WTC11 (cell line): ENCODE data around the gene ZBTB21. TPM values are rescaled to one million over a fixed set of nuclear protein-coding genes. Genes with fewer than 3 reads are reported as not detected.

Experiments used
- ATAC-seq: fragments of 200-7000 bp; cut with Tn5 transposase; 2 replicates; pipeline ENCODE4 v1.10.0; 2021; ENCODE audit warnings: mild to moderate bottlenecking, moderate library complexity
- CTCF ChIA-PET: fragments of 300-600 bp; sonication (Branson Sonifier 250); formaldehyde crosslinking; loops from one replicate; lab custom pipeline; 2021; ENCODE audit warnings: antibody characterized with exemption; lab: Charles Lee
- POLR2A ChIA-PET: fragments of 350-600 bp; sonication (Branson Sonifier 250); formaldehyde crosslinking; loops from one replicate; lab custom pipeline; 2021; ENCODE audit warnings: antibody characterized with exemption; lab: Charles Lee
- DNase-seq: peaks from one replicate; pipeline ENCODE4 v3.0.0; 2021; ENCODE audit warnings: low spot score
- H3K27ac Mint-ChIP-seq: 2 replicates; pipeline ENCODE4 v1.8.0; 2021; ENCODE audit warnings: mixed read lengths
- H3K27me3 Mint-ChIP-seq: 2 replicates; pipeline ENCODE4 v1.8.0; 2021; ENCODE audit warnings: low read depth, mild to moderate bottlenecking, moderate library complexity, mixed read lengths
- H3K36me3 Mint-ChIP-seq: 2 replicates; pipeline ENCODE4 v1.8.0; 2021; ENCODE audit warnings: mixed read lengths
- H3K4me1 Mint-ChIP-seq: 2 replicates; pipeline ENCODE4 v1.8.0; 2022; ENCODE audit warnings: mixed read lengths
- H3K4me3 Mint-ChIP-seq: 2 replicates; pipeline ENCODE4 v1.8.0; 2021; ENCODE audit warnings: mild to moderate bottlenecking, moderate library complexity, mixed read lengths
- H3K9me3 Mint-ChIP-seq: 2 replicates; pipeline ENCODE4 v1.8.0; 2021; ENCODE audit warnings: mixed read lengths
- ATF3 ChIP-seq: sonication (generic); formaldehyde crosslinking; conservative IDR thresholded peaks from 2 replicates; pipeline ENCODE4 v1.8.1; 2022; ENCODE audit warnings: mild to moderate bottlenecking, missing genetic modification reagents
- CBFB ChIP-seq: sonication (generic); formaldehyde crosslinking; IDR thresholded peaks from 2 replicates; pipeline ENCODE4 v1.8.1; 2022; ENCODE audit warnings: mild to moderate bottlenecking, low read depth, missing genetic modification reagents
- ELF4 ChIP-seq: sonication (generic); formaldehyde crosslinking; IDR thresholded peaks from 2 replicates; pipeline ENCODE4 v1.8.1; 2022; ENCODE audit warnings: low read depth, mild to moderate bottlenecking, moderate library complexity, missing genetic modification reagents
- FOXJ3 ChIP-seq: sonication (generic); formaldehyde crosslinking; IDR thresholded peaks from 2 replicates; pipeline ENCODE4 v1.9.0; 2021; ENCODE audit warnings: missing genetic modification reagents, mild to moderate bottlenecking, borderline replicate concordance
- HMGA2 ChIP-seq: fragments of 250-450 bp; sonication (Bioruptor Pico); IDR thresholded peaks from 2 replicates; pipeline ENCODE4 v1.4.0; 2021; ENCODE audit warnings: mild to moderate bottlenecking, moderate library complexity
- IRF2 ChIP-seq: sonication (generic); formaldehyde crosslinking; IDR thresholded peaks from 2 replicates; pipeline ENCODE4 v1.8.0; 2022; ENCODE audit warnings: low read depth, missing genetic modification reagents, borderline replicate concordance
- OVOL2 ChIP-seq: fragments of 250-450 bp; sonication (Bioruptor Pico); IDR thresholded peaks from 2 replicates; pipeline ENCODE4 v1.9.0; 2021; ENCODE audit warnings: mild to moderate bottlenecking, borderline replicate concordance
- SP1 ChIP-seq: sonication (generic); formaldehyde crosslinking; conservative IDR thresholded peaks from 2 replicates; pipeline ENCODE4 v1.8.1; 2022; ENCODE audit warnings: missing genetic modification reagents
- TP53 ChIP-seq: sonication (generic); formaldehyde crosslinking; IDR thresholded peaks from 2 replicates; pipeline ENCODE4 v1.8.1; 2023; ENCODE audit warnings: mild to moderate bottlenecking, missing genetic modification reagents
- USF1 ChIP-seq: sonication (generic); formaldehyde crosslinking; IDR thresholded peaks from 2 replicates; pipeline ENCODE4 v1.8.0; 2022; ENCODE audit warnings: mild to moderate bottlenecking, missing genetic modification reagents
- total RNA-seq: library from RNA; stranded (reverse); gene quantifications from 3 replicates; pipeline ENCODE4 v1.2.3, GENCODE V29; 2021
- TF ChIP-seq, protein P1 (sequence below): fragments of 250-450 bp; sonication (Bioruptor Pico); IDR thresholded peaks from 2 replicates; pipeline ENCODE4 v1.9.0; 2021; ENCODE audit warnings: mild to moderate bottlenecking
- TF ChIP-seq, protein P2 (sequence below): fragments of 250-450 bp; sonication (Bioruptor Pico); IDR thresholded peaks from 2 replicates; pipeline ENCODE4 v2.1.2; 2022; ENCODE audit warnings: mild to moderate bottlenecking, moderate library complexity
- TF ChIP-seq, protein P3 (sequence below): sonication (generic); formaldehyde crosslinking; IDR thresholded peaks from 2 replicates; pipeline ENCODE4 v1.8.0; 2023; ENCODE audit warnings: mild to moderate bottlenecking, missing genetic modification reagents
- TF ChIP-seq, protein P4 (sequence below): sonication (generic); formaldehyde crosslinking; IDR thresholded peaks from 2 replicates; pipeline ENCODE4 v1.8.0; 2022; ENCODE audit warnings: missing genetic modification reagents

ZBTB21 gene
- total RNA-seq, 1 experiment from 2014 or later, result 13.8 TPM

DNA sequence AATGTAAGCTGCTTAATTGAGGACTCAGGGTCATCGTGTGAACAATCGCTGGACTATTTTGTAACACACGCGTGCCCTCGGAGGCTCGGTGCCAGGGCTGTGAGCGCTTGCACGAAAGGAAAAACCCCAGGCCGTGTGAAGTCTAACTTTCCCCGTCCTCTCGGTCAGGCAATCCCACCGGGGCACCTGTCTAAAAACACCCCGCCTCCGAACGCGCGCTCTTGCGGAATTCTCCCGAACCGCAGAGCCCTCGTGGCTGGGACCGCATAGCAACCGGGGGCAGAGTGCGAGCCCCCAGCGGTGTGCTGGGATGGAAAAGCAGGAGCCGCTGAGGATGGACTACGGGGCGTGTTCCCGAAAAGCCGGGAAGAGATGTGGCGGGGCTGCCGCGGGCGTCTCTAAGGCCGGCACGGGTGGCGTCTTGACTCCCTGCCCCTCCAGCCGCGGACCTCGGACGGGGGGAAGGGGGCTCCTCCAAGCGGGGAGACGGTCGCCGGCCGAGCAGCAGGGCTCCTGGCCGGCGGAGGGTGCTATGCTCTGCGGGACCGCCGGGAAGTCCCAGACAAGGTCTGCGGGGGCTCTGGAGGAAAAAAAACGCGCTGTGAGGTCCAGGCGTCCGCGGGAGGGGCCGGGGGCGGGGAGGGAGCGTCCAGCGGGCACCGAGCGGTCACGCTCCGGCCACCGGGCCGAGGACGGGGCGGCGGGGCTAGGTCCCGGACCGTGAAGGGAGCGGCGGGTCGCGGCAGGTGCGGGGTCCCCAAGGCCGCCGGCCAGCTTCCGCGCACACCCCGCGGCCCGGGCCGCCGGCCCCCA lies 936 bp downstream of the ZBTB21 start (continued):
- no peak for TF ChIP-seq OVOL2
- TF ChIP-seq, protein P1, sequence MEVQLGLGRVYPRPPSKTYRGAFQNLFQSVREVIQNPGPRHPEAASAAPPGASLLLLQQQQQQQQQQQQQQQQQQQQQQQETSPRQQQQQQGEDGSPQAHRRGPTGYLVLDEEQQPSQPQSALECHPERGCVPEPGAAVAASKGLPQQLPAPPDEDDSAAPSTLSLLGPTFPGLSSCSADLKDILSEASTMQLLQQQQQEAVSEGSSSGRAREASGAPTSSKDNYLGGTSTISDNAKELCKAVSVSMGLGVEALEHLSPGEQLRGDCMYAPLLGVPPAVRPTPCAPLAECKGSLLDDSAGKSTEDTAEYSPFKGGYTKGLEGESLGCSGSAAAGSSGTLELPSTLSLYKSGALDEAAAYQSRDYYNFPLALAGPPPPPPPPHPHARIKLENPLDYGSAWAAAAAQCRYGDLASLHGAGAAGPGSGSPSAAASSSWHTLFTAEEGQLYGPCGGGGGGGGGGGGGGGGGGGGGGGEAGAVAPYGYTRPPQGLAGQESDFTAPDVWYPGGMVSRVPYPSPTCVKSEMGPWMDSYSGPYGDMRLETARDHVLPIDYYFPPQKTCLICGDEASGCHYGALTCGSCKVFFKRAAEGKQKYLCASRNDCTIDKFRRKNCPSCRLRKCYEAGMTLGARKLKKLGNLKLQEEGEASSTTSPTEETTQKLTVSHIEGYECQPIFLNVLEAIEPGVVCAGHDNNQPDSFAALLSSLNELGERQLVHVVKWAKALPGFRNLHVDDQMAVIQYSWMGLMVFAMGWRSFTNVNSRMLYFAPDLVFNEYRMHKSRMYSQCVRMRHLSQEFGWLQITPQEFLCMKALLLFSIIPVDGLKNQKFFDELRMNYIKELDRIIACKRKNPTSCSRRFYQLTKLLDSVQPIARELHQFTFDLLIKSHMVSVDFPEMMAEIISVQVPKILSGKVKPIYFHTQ (CRISPR knock-in tag), result no peak
- no peak for TF ChIP-seq USF1
- TF ChIP-seq ATF3 (CRISPR knock-in tag), result no peak
- TF ChIP-seq TP53 (CRISPR knock-in tag), result no peak
- TF ChIP-seq, protein P2, sequence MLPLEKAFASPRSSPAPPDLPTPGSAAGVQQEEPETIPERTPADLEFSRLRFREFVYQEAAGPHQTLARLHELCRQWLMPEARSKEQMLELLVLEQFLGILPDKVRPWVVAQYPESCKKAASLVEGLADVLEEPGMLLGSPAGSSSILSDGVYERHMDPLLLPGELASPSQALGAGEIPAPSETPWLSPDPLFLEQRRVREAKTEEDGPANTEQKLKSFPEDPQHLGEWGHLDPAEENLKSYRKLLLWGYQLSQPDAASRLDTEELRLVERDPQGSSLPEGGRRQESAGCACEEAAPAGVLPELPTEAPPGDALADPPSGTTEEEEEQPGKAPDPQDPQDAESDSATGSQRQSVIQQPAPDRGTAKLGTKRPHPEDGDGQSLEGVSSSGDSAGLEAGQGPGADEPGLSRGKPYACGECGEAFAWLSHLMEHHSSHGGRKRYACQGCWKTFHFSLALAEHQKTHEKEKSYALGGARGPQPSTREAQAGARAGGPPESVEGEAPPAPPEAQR (CRISPR knock-in tag), result no peak
- TF ChIP-seq, all 79 proteins: peak for 6

GRCh38 chr21:42007356-42007940 lies 2.7 kb downstream of the ZBTB21 start:
- CTCF ChIA-PET, result interaction anchor here (1.9 kb wide), 1 partner anchor 191 kb away, joined by 4 read pairs; no protein-coding TSS in a partner anchor
- Mint-ChIP-seq H3K9me3 (no peaks in the 10 kb centered on the region), H3K4me1 (peaks cover 12% of the 10 kb centered on the region), H3K4me3 (no peak overlapping the region), H3K27me3 (peaks cover 14% of the 10 kb centered on the region), H3K27ac (no peak overlapping the region), H3K36me3 (peaks cover 5% of the 10 kb centered on the region; the same call in 1 of the 2 replicates)
- no peak for TF ChIP-seq IRF2 (CRISPR knock-in tag)
- TF ChIP-seq HMGA2 (CRISPR knock-in tag), result no peak
- no peak for TF ChIP-seq CBFB (CRISPR knock-in tag)
- no peak for TF ChIP-seq SP1 (CRISPR knock-in tag)
- TF ChIP-seq ELF4, result no peak
- TF ChIP-seq FOXJ3 (CRISPR knock-in tag), result no peak
- TF ChIP-seq, protein P1 (CRISPR knock-in tag), result no peak
- TF ChIP-seq, protein P3, sequence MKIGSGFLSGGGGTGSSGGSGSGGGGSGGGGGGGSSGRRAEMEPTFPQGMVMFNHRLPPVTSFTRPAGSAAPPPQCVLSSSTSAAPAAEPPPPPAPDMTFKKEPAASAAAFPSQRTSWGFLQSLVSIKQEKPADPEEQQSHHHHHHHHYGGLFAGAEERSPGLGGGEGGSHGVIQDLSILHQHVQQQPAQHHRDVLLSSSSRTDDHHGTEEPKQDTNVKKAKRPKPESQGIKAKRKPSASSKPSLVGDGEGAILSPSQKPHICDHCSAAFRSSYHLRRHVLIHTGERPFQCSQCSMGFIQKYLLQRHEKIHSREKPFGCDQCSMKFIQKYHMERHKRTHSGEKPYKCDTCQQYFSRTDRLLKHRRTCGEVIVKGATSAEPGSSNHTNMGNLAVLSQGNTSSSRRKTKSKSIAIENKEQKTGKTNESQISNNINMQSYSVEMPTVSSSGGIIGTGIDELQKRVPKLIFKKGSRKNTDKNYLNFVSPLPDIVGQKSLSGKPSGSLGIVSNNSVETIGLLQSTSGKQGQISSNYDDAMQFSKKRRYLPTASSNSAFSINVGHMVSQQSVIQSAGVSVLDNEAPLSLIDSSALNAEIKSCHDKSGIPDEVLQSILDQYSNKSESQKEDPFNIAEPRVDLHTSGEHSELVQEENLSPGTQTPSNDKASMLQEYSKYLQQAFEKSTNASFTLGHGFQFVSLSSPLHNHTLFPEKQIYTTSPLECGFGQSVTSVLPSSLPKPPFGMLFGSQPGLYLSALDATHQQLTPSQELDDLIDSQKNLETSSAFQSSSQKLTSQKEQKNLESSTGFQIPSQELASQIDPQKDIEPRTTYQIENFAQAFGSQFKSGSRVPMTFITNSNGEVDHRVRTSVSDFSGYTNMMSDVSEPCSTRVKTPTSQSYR (CRISPR knock-in tag), result no peak
- TF ChIP-seq, protein P4, sequence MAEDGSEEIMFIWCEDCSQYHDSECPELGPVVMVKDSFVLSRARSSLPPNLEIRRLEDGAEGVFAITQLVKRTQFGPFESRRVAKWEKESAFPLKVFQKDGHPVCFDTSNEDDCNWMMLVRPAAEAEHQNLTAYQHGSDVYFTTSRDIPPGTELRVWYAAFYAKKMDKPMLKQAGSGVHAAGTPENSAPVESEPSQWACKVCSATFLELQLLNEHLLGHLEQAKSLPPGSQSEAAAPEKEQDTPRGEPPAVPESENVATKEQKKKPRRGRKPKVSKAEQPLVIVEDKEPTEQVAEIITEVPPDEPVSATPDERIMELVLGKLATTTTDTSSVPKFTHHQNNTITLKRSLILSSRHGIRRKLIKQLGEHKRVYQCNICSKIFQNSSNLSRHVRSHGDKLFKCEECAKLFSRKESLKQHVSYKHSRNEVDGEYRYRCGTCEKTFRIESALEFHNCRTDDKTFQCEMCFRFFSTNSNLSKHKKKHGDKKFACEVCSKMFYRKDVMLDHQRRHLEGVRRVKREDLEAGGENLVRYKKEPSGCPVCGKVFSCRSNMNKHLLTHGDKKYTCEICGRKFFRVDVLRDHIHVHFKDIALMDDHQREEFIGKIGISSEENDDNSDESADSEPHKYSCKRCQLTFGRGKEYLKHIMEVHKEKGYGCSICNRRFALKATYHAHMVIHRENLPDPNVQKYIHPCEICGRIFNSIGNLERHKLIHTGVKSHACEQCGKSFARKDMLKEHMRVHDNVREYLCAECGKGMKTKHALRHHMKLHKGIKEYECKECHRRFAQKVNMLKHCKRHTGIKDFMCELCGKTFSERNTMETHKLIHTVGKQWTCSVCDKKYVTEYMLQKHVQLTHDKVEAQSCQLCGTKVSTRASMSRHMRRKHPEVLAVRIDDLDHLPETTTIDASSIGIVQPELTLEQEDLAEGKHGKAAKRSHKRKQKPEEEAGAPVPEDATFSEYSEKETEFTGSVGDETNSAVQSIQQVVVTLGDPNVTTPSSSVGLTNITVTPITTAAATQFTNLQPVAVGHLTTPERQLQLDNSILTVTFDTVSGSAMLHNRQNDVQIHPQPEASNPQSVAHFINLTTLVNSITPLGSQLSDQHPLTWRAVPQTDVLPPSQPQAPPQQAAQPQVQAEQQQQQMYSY (CRISPR knock-in tag), result no peak
- POLR2A ChIA-PET, result no interaction called here
- no peak for DNase-seq
- no peak for ATAC-seq
